ENCODE results near the gene ZNF638.

DNA sequence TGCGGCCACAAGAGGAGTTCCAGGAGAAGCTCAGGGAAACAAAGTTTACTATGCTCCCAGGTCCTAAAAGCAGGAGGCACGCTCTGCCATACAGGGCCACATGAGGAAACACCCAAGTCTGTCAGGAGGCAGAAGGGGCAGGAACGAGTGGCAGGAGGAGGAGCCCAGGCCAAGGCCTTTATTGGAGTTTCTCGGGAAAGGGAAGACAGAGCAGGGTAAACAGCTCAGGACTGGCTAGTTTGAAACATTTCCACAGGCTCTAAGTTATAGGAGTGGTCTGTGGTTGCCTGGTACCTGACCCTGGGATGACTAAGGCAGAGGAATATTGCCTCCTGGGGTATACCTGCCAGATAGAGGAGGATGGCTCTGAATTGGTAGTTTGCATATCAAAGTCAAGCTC lies 3.7 kb upstream of the ZNF638 start:
- TF ChIP-seq CTCF (IDR thresholded peaks at IDR 0.05), result no peak
- no peak for TF ChIP-seq EP300 (IDR thresholded peaks at IDR 0.05; ENCODE audit: borderline replicate concordance in 1 of 2, low read depth in 1 of 2, low read length in 1 of 2)
- TF ChIP-seq TCF12 (IDR thresholded peaks at IDR 0.05), result no peak
- TF ChIP-seq RAD21 (IDR thresholded peaks at IDR 0.05; ENCODE audit: low read length), result no peak
- no peak for TF ChIP-seq TAF1 (IDR thresholded peaks at IDR 0.05; ENCODE audit: borderline replicate concordance, low read depth, low read length)
- no peak for TF ChIP-seq IRF3 (IDR thresholded peaks at IDR 0.05; ENCODE audit: low read depth, low read length)
- TF ChIP-seq RXRA (IDR thresholded peaks at IDR 0.05; ENCODE audit: borderline replicate concordance, low read depth), result no peak
- no peak for TF ChIP-seq FOSL2 (IDR thresholded peaks at IDR 0.05; ENCODE audit: borderline replicate concordance, low read depth)
- no peak for TF ChIP-seq TEAD4 (IDR thresholded peaks at IDR 0.05; ENCODE audit: borderline replicate concordance, insufficient read depth)
- TF ChIP-seq POLR2AphosphoS5 (IDR thresholded peaks at IDR 0.05; ENCODE audit: low read depth, low read length), result no peak
- no peak for TF ChIP-seq FOXM1 (IDR thresholded peaks at IDR 0.05; ENCODE audit: low read depth)
